ENCODE data around the gene FHOD3.

DNA sequence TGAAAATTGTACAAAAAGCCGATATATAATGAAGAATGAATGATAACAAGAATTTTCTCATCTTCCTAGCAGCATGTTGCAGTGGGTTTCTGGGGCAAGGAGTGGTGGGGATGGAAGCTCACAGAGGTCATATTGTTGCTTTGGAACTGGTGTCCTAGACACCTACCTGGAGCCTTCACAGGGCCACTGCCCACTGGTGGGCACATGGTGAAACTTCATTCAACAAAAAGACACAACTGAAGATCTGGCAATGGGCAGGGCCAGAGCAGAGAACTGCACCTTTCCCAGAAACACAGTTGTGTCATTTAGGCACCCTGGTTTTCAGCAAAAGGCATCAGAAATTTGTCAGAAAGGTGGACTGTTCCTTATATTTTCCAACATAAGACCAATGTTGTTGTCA is 115.3 kb downstream of the FHOD3 start:
- no peak for TF ChIP-seq REST (IDR thresholded peaks at IDR 0.05; ENCODE audit: low read depth)
- TF ChIP-seq CEBPB (IDR thresholded peaks at IDR 0.05) = no peak
- TF ChIP-seq TCF12 (IDR thresholded peaks at IDR 0.05; ENCODE audit: low read depth) = no peak
- peak; percentile 17; the same call in 1 of the 2 replicates for TF ChIP-seq RAD21 (IDR thresholded peaks at IDR 0.05; ENCODE audit: low read depth)
- no peak for TF ChIP-seq USF1 (IDR thresholded peaks at IDR 0.05)
- TF ChIP-seq TAF1 (IDR thresholded peaks at IDR 0.05; ENCODE audit: low read depth) = no peak
- no peak for TF ChIP-seq FOXM1 (IDR thresholded peaks at IDR 0.05; ENCODE audit: borderline replicate concordance, low read depth)
- no peak for TF ChIP-seq EP300 (IDR thresholded peaks at IDR 0.05; ENCODE audit: borderline replicate concordance)
- TF ChIP-seq EGR1 (IDR thresholded peaks at IDR 0.05) = no peak
- no peak for TF ChIP-seq CREB1 (IDR thresholded peaks at IDR 0.05; ENCODE audit: low read depth)
- TF ChIP-seq TEAD4 (IDR thresholded peaks at IDR 0.05) = no peak
- no peak for TF ChIP-seq NFIC (IDR thresholded peaks at IDR 0.05)
- TF ChIP-seq ZBTB7A (IDR thresholded peaks at IDR 0.05; ENCODE audit: low read depth) = no peak

Data from Ishikawa (cell line).